Measurements from ENCODE around the gene SCAMP3.
"Not testable (repeated sequence)": the region's sequence is repeated elsewhere in the genome, so short reads cannot be mapped to it uniquely, and the experiment has no call there.

SCAMP3 gene

GRCh38 chr1:155261852-155262673 lies at the start of gene SCAMP3:
Gene SCAMP3 (minus strand): TSS chr1:155262360. CDS start chr1:155262151, 209 bp downstream.
- peak; percentile 67 for DNase-seq (ENCODE audit: low read depth)

DNA sequence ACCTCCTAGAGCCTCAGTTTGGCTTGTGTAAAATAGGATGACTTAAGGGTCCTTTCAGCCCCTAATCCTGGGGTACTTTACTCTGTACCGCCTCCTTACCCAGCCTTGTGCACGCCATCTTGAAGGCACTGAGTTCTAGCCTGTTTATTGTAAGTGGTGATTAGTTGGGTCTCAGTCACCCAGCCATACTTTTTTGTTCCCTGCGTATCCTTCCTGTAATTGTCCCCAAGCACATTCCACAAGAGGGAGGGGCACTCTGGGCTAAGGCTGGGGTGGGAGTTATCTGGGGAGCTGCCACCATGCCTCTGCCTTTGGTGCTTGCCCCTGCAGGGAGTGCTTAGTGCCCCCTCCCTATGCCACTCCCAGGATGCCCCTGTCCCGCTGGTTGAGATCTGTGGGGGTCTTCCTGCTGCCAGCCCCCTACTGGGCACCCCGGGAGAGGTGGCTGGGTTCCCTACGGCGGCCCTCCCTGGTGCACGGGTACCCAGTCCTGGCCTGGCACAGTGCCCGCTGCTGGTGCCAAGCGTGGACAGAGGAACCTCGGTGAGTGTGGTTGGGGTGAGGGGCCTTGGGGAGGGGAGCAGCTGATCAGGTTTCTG lies 47.4 kb upstream of the SCAMP3 start:
- DNase-seq (ENCODE audit: low read depth) = no peak

DNA sequence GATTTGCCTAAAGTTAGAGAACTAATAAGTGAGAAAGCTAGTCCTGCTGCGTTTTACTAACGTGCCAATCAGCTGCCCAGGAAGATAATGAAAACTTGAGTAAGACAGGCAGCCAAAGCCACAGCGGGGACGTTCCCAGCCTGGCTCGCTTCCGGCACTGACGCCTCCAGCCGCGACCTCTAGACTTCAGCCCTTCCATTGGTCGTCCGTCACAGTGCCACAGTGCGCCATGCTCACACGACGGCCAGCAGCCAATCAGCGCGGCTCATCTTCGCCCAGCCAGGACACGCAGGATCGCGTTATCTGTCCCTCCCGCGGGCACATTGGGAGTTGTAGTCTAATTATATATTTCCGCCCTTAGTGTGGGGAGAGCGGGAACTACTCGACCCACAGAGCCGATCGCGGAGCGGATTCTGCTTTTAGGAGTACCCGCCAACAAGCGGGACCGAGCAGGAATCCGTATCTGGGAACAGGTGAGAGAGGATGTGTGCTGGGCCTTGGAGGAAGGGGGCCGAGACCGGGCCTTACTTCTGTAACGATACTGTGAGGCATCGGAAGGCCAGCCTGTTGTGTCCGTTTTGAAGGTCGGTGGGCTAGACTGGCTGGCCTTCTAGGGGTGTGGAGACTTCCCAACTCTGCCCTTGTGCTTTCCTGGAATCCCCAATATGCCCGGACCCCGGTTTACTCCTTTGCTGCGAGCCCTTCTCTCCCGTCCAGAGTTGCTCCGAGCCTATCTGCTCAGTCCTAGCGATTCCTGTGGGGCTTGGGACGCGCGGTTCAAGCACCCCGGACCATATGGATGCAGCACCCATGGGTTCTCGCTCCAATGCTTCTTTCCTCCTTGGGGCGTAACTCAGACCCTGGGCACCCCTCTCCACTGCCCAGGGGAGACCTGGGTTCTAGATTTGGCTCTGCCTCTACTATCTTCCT lies 46.6 kb upstream of the SCAMP3 start, which contains the start of gene FDPS:
Gene FDPS (plus strand): TSS at position 374 of the 930 bp plus-strand sequence. CDS start 924 bp downstream, outside the sequence.
- peak; percentile 81 for DNase-seq (ENCODE audit: low read depth)

GRCh38 chr1:155307247-155307740 lies 45.1 kb upstream of the SCAMP3 start:
- no peak for DNase-seq (ENCODE audit: low read depth)

GRCh38 chr1:155305881-155306391 lies 43.8 kb upstream of the SCAMP3 start:
- DNase-seq (ENCODE audit: low read depth) = no peak

DNA sequence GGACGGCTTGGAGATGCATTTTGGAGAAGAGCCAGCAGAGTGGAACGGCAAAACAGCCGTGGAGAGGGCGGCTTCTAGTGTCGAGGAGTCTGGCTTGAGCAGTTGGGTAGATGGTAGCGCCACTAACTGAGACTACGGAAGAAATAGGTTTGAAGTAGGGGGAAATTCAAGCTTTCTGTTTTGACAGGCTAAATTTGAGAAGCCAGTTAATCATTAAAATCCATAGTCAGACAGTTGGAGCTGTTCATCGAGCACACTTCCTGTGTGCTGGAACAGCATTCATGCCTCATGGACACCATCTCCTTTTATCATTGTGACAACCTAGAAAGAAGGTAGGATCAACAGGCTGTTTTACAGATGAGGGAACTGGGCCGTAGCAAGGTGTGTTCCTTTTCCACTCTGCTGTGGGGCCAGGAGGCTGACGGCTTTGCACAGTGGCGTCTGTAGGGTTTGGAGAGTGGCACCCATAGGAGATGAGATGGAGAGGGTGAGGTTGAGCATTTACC lies 42.5 kb upstream of the SCAMP3 start:
- no peak for DNase-seq (ENCODE audit: low read depth)

GRCh38 chr1:155301342-155301841 lies 39.2 kb upstream of the SCAMP3 start, which contains the start of gene PKLR:
Gene PKLR (minus strand): TSS chr1:155301438. CDS start chr1:155301395, 43 bp downstream.
- DNase-seq (ENCODE audit: low read depth) = no peak

- DNase-seq (ENCODE audit: low read depth) = no peak
These were observed 38.6 kb upstream of the SCAMP3 start for GRCh38 chr1:155300553-155301329.

DNA sequence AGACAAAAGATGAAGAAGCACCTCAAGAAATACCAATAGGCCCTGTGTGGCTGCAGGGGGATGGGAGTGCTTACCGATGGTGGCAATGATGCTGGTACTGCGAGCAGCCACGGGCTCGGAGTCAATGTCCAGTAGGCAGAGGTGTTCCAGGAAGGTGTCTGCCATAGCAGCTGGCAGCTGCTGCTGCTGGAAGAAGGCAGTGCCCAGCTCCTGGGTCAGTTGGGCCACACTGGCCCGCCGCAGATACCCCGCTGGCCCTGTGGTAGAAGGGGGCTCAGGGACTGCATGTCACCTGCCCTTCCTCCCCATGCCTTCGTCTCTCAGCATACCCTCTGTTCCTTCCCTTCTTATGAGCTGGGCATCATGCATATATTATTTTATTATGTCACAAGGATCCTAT lies 37.9 kb upstream of the SCAMP3 start:
- DNase-seq (ENCODE audit: low read depth) = no peak

DNA sequence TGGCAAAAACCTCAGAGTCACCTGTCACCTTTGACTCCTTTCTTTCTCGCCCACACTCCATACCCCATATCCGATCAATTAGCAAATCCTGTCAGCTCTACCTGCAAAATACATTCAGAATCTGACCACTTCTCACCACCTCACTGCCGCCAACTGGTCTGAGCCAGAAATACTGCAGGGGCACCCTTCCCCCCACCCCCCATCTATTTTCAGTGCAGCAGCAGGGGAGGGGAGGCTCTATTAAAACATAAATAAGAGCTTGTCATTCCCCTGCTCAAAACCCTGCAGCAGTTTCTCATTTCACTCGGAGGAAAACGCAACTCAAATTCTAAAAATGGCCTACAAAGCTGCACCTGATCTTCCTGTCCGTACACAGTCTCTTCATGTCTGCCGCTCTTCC lies 35.2 kb upstream of the SCAMP3 start:
- DNase-seq (ENCODE audit: low read depth) = no peak

- no peak for DNase-seq (ENCODE audit: low read depth)
These were observed 34.5 kb upstream of the SCAMP3 start for GRCh38 chr1:155296661-155297060.

- no peak for DNase-seq (ENCODE audit: low read depth)
These were observed 33.7 kb upstream of the SCAMP3 start for GRCh38 chr1:155295942-155296267.

- DNase-seq (ENCODE audit: low read depth) = no peak
These were observed 33.2 kb upstream of the SCAMP3 start for GRCh38 chr1:155295183-155295941.

DNA sequence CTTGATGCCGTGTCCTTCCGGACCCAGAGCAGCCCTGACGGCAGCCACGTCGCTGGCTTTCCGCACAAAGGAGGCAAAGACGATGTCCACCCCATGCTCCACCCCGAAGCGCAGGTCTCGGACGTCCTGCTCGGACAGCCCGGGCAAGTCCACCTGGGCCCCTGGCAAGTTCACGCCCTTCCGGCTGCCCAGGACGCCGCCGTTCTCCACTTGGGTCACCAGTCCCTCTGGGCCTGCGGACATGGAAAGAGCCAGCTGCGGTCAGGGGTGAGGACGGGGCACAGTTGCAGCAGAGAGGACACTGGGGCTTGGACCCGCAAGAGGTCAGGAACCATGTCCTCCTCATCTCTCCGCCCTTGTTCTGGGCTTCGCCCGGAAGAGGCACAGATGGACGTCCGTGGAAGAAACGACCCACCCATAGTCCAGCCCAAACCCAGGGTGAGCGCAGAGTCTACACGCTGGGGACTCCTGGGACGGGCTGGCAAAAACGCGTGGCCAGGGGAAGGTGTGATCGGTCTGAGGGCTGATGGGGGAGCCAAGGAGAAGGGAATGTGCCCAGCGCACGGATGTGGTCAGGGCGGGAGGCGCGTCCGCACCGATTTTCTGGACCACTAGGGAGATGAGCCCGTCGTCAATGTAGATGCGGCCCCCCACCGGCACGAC lies 32.5 kb upstream of the SCAMP3 start:
- DNase-seq (ENCODE audit: low read depth) = no peak

DNA sequence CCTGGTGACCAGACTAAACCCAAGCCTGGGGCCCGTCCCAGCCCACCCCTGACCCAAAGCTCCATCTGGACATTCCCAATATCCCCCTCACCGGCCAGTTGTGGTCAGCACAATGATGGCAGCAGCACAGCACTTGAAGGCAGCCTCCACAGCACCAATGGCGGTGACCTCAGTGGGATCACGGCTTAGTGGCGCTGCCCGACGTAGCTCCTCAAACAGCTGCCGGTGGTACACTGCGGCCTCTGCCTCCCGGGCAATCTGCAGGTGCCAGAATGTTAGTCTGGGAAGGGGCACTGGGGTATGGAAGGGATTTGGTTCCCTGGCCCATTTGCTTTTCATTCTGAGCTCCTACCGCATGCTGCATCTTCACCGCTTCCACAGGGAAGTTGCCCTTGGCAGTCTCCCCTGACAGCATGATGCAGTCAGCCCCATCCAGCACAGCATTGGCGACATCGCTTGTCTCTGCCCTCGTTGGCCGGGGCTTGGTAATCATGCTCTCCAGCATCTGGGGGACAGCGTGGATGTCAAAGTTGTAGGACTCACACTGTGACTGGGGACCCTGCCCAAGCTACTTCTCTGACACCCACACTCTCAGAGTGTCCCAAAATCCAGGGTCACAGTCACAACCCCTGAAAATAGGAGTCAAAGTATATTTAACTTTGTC lies 31.1 kb upstream of the SCAMP3 start:
- no peak for DNase-seq (ENCODE audit: low read depth)

- not testable (repeated sequence) for DNase-seq (ENCODE audit: low read depth)
These were observed 28.8 kb upstream of the SCAMP3 start for GRCh38 chr1:155291006-155291405.

DNA sequence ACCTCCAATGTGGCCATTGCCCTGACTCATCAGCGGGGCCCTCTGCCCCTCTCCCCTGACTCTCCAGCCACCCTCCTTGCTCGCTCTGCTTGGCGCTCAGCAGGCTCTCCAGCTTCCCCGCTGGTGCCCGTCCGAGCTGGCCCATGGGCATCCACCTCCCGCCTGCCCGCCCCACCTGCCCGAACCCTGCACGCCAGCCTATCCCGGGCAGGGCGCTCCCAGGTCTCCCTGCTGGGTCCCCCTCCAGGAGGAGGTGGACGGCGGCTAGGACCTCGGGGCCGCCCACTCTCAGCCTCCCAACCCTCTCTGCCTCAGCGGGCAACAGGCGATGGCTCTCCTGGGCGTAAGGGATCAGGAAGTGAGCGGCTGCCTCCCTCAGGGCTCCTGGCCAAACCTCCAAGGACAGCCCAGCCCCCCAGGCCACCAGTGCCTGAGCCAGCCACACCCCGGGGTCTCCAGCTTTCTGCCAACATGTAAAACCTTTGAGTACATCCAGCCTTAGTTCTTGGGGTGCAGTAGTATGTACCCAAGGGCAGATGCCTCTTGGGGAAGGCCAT lies 25.9 kb upstream of the SCAMP3 start:
- no peak for DNase-seq (ENCODE audit: low read depth)

DNA sequence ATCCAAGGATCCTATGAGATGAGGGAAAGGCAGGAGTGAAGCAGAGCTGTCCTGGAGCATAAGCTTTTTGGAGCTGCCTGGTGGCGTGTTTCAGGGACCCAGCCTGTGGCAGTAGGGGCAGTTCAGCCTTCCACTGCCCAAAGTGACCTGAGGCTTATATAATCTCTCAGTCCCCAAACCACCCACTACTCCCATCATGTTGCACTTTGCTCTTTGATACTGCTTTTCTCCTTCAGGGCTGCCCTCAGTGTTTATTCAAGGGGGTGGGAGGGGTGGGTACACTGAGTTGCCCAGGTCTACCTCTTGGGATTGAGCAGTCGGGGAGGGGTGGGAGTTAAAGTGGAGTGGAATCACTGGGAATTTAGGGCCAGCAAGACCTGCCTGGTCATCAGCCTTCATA lies 24.4 kb upstream of the SCAMP3 start:
- no peak for DNase-seq (ENCODE audit: low read depth)

- no peak for DNase-seq (ENCODE audit: low read depth)
These were observed 23.5 kb upstream of the SCAMP3 start for GRCh38 chr1:155285631-155286044.

Measured in stimulated activated CD8-positive, alpha-beta memory T cell treated with anti-CD3 and anti-CD28 coated beads, Interleukin-15, amount 100 ng/mL, for 24 hours (primary cell).